Duodenal mucosa (tissue), 2 donors: Measurements from ENCODE around the gene CAB39L.

ENCODE experiments used
- H3K27ac ChIP-seq: one replicate; pipeline ENCODE4 v1.7.0; 2013; ENCODE audit warnings: low read depth, low read length
- H3K27me3 ChIP-seq, 2 donors: one replicate each; pipeline ENCODE4 v1.7.0; 2013; ENCODE audit warnings: low read length in 2 of 2, control low read depth in 1 of 2; ENCODE audit not compliant: insufficient read depth in 2 of 2, control insufficient read depth in 1 of 2
- H3K36me3 ChIP-seq, 2 donors: one replicate each; pipeline ENCODE4 v1.7.0; 2013; ENCODE audit warnings: low read length in 2 of 2, control low read depth in 1 of 2; ENCODE audit not compliant: insufficient read depth in 2 of 2, control insufficient read depth in 1 of 2
- H3K4me1 ChIP-seq, 2 donors: one replicate each; pipeline ENCODE4 v1.7.0; 2013; ENCODE audit warnings: low read length in 2 of 2, control low read depth in 1 of 2; ENCODE audit not compliant: insufficient read depth in 2 of 2, control insufficient read depth in 1 of 2
- H3K4me3 ChIP-seq, 2 donors: one replicate each; pipeline ENCODE4 v1.7.0; 2013; ENCODE audit warnings: low read length in 2 of 2, low read depth in 1 of 2
- H3K9ac ChIP-seq, 2 donors: one replicate each; pipeline ENCODE4 v1.7.0; 2013; ENCODE audit warnings: low read length in 2 of 2, low read depth in 1 of 2
- H3K9me3 ChIP-seq, 2 donors: one replicate each; pipeline ENCODE4 v1.7.0; 2013; ENCODE audit warnings: low read length in 2 of 2, control low read depth in 1 of 2; ENCODE audit not compliant: control insufficient read depth in 1 of 2

CAB39L gene

DNA sequence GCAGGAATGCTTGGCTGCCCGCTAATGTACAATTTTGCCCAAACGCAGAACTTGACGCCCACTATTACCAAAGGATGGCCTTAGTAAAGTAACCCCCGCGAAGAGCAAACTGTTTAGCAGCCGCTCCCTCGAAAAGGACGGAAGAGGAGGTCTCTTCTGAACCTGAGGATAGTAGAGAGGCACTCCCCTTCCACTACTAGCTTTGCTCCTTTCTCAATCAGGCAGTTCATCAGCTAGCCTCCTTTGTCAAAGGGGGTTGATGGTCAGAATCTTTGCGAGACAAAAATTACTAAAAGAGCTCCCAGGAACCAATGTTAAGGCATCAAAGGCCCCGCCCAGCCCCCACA is 534 bp downstream of the CAB39L start:
- Histone ChIP-seq H3K9ac (peak overlapping the region; percentile 69 to 83), H3K4me3 (peak overlapping the region; percentile 94 to 96), H3K4me1 (peaks cover 0 to 14% of the 10 kb centered on the region in 2 donors), H3K27me3 (no peaks in the 10 kb centered on the region), H3K9me3 (no peaks in the 10 kb centered on the region), H3K27ac (peak overlapping the region; percentile 90), H3K36me3 (no peaks in the 10 kb centered on the region)

DNA sequence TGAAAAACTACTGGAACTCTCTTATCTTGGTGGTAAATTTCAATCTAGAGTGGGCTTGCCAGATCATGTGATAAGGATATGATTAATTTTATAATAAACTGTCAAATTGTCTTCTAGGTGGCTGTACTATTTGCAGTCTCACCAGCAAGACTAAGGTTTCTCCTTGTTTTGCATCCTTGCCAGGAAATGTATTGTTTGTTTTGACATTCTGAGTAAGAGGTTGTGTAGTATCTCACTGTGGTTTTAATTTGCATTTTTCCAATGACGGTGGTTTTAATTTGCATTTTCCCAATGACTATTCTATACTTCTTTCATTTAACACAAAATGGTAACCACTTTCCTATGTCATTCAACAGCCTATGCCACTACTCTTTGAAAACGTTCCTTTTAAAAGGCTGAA is 2.0 kb downstream of the CAB39L start:
- H3K9ac ChIP-seq: no peak overlapping the region
- H3K4me3 ChIP-seq: no peak overlapping the region
- no peaks in the 10 kb centered on the region for H3K36me3 ChIP-seq
- H3K4me1 ChIP-seq: peaks cover 0 to 5% of the 10 kb centered on the region in 2 donors
- H3K9me3 ChIP-seq: no peaks in the 10 kb centered on the region
- H3K27me3 ChIP-seq: no peaks in the 10 kb centered on the region
- no peak overlapping the region for H3K27ac ChIP-seq

DNA sequence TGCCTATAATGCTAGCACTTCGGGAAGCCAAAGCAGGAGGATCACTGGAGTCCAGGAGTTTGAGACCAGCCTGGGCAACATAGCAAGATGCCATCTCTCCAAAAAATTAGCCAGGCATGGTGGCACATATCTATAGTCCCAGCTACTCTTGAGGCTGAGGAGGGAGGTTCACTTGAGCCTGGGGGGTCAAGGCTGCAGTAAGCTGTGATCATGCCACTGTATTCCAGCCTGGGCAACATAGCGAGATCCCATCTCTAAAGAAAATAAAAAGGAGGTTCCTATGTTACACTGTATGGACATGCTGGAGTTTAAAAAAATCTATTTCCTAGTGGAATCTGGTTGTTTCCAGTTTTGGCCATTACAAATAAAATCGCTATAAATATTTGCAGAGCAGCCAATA is 2.6 kb downstream of the CAB39L start:
- Histone ChIP-seq H3K4me3 (no peak overlapping the region), H3K27me3 (no peaks in the 10 kb centered on the region), H3K27ac (no peak overlapping the region), H3K9me3 (no peaks in the 10 kb centered on the region), H3K36me3 (no peaks in the 10 kb centered on the region), H3K9ac (no peak overlapping the region), H3K4me1 (peaks cover 0 to 5% of the 10 kb centered on the region in 2 donors)

DNA sequence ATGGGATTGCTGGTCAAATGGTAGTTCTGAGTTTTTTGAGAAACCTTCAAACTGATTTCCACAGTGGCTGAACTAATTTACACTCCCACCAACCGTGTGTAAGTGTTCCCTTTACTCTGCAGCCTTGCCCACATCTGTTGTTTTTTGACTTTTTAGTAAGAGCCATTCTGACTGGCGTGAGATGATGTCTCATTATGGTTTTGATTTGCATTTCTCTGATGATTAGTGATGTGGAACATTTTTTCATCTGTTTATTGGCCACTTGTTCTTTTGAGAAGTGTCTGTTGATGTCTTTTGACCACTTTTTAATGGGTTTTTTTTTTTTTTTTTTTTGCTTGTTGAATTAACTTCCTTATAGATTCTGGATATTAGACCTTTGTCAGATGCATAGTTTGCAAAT is 4.3 kb downstream of the CAB39L start:
- Histone ChIP-seq H3K4me3 (no peak overlapping the region), H3K9me3 (no peaks in the 10 kb centered on the region), H3K36me3 (no peaks in the 10 kb centered on the region), H3K27me3 (no peaks in the 10 kb centered on the region), H3K9ac (no peak overlapping the region), H3K4me1 (no peaks in the 10 kb centered on the region), H3K27ac (no peak overlapping the region)

DNA sequence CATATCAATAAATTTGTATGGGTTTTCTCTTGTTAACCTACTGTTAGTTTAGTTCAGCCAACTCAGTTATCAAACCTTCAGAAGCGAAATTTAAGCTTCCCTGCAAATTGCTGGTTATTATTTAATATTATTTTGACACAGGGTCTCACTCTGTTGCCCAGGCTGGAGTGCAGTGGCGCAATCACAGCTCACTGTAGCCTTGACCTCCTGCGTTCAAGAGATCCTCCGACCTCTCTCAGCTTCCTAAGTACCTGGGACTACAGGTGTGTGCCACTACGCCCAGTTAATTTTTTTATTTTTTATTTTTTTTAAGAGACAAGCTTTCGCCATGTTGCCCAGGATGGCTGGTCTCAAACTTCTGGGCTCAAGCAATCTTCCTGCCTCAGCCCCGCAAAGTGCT is 6.2 kb downstream of the CAB39L start:
- no peaks in the 10 kb centered on the region for H3K36me3 ChIP-seq
- no peak overlapping the region for H3K4me3 ChIP-seq
- no peak overlapping the region for H3K9ac ChIP-seq
- H3K9me3 ChIP-seq: no peaks in the 10 kb centered on the region
- no peak overlapping the region for H3K27ac ChIP-seq
- H3K27me3 ChIP-seq: no peaks in the 10 kb centered on the region
- no peaks in the 10 kb centered on the region for H3K4me1 ChIP-seq

DNA sequence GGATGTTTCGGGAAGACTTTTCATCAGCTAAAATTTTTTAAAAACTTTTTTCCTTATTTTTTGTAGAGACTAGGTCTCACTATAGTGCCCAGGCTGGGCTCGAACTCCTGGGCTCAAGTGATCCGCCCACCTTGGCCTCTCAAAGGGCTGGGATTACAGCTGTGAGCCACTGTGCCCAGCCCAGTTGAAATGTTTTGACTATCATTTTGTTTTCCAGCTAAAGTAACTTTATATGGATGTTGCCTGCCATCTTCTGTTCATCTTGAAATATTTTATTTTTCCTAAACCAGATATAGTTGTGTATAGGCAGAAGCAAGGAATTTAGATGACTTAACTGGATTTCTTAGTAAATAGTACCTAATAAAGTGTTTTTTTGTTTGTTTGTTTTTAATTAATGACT is 7.0 kb downstream of the CAB39L start:
- Histone ChIP-seq H3K9ac (no peak overlapping the region), H3K27ac (no peak overlapping the region), H3K36me3 (no peaks in the 10 kb centered on the region), H3K4me1 (no peaks in the 10 kb centered on the region), H3K9me3 (no peaks in the 10 kb centered on the region), H3K27me3 (no peaks in the 10 kb centered on the region), H3K4me3 (no peak overlapping the region)

DNA sequence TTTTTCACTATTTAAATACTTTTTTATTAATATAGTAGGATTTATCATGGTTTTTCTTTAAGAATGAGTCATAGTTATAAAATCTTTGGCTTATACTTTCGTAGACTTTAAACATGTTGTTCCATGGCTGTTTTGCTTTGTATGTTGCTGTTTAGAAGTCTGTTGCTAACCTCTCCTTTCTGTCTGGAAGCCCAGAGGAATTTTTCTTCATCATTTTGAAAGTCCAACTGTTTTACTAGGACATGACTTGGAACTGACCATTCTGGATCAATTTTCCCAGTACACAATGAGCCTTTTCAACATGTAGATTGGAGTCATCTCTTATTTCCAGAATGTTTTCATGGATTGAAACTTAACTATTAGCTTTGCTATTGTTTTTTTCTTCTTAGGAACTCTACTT is 7.9 kb downstream of the CAB39L start:
- H3K36me3 ChIP-seq: no peaks in the 10 kb centered on the region
- H3K27me3 ChIP-seq: no peaks in the 10 kb centered on the region
- H3K4me3 ChIP-seq: no peak overlapping the region
- H3K9me3 ChIP-seq: no peaks in the 10 kb centered on the region
- no peak overlapping the region for H3K9ac ChIP-seq
- no peak overlapping the region for H3K27ac ChIP-seq
- H3K4me1 ChIP-seq: no peaks in the 10 kb centered on the region

DNA sequence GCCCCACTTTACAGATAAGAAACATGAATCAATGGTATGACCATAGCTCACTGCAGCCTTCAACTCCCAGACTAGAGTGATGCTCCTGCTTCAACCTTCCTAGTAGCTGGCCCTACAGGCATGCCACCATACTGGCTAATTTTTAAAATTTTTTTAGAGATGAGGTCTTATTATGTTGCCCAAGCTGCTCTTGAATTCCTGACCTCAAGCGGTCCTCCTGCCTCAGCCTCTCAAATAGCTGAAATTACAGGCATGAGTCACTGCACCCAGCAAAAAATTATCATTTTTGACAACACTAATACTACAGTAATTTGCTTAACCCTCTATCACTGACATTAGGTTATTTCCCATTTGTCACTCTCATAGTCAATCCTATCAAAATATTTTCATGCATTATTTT is 14.7 kb downstream of the CAB39L start:
- Histone ChIP-seq H3K27ac (no peak overlapping the region), H3K4me3 (no peak overlapping the region), H3K9me3 (no peaks in the 10 kb centered on the region), H3K36me3 (no peaks in the 10 kb centered on the region), H3K4me1 (no peaks in the 10 kb centered on the region), H3K9ac (no peak overlapping the region), H3K27me3 (no peaks in the 10 kb centered on the region)

DNA sequence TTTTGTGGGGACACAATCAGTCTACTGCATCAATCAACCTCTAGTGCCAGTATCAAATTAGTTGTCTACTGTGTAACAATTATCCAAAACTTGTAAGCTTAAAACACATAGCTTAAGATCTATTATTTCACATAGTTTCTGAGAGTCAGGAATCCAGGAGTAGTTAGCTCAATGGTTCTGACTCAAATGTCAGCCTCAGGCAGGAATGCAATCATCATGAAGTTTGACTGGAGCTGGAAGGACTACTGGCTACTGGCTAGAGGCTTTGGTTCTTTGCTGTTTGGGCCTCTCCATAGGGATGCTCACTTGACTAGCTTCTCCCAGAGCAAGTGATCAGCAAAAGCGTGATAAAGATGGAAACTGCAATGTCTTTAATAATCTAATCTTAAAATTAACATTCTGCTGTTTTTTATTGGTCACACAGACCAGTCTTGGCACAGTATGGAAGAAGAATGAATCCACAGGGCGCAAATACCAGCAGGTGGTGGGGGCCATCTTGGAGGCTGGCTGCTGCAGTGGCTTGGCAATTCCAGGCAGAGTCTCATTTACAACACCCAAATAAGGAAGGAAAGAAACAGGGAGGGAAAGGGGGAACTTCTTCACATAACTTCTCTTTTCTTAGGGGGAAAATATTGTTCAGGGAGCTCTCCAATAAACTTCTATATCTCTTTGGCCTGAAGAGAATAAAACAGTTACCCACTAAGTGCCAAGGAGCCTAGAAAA is 15.7 kb downstream of the CAB39L start:
- Histone ChIP-seq H3K9me3 (no peaks in the 10 kb centered on the region), H3K4me1 (no peaks in the 10 kb centered on the region), H3K36me3 (no peaks in the 10 kb centered on the region), H3K9ac (no peak overlapping the region), H3K4me3 (no peak overlapping the region), H3K27ac (no peak overlapping the region), H3K27me3 (no peaks in the 10 kb centered on the region)

DNA sequence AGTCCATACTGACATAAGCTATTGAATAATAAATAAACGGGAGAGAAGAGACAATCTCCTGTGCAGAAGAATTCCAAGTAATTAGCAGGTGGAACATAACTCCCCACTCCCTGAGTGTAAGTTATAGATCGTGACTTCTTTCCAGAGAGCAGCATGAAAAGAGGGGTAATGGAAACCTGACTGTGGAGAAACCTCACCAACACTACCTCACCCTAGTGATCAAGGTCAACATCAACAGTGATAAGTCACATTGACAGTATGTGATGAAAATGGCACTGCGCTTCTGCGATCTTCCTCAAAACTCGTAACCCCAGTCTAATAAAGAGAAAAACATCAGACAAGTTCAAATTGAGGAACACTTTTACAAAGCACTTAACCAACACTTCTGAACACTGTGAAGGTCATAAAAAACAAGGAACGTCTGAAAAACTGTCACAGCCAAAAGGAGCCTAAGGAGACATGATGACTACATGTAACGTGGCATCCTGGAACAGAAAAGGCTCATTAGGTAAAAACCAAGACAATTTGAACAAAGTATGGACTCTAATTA is 19.8 kb downstream of the CAB39L start:
- H3K9me3 ChIP-seq: no peaks in the 10 kb centered on the region
- H3K4me1 ChIP-seq: no peaks in the 10 kb centered on the region
- no peak overlapping the region for H3K9ac ChIP-seq
- H3K4me3 ChIP-seq: no peak overlapping the region
- H3K27ac ChIP-seq: no peak overlapping the region
- H3K36me3 ChIP-seq: no peaks in the 10 kb centered on the region
- no peaks in the 10 kb centered on the region for H3K27me3 ChIP-seq
